Fibroblast of pulmonary artery (primary cell): ENCODE measurements around the gene CAPN15.
A peak's percentile ranks its signal among the peaks of the same experiment; 100 is the strongest.

Experiments
- DNase-seq: peaks from one replicate; pipeline ENCODE4 v3.0.0-alpha.2; 2010; ENCODE audit warnings: low read depth
- H3K4me3 ChIP-seq: replicated peaks from 2 replicates; pipeline ENCODE4 v1.5.1; 2011; ENCODE audit warnings: low read depth, mild to moderate bottlenecking, control low read depth, low read length, moderate library complexity
- TF ChIP-seq, protein P1 (sequence below): IDR thresholded peaks from 2 replicates; pipeline ENCODE4 v1.5.1; 2011; ENCODE audit warnings: mild to moderate bottlenecking, control low read depth, low read length, inconsistent platforms; ENCODE audit errors: missing control alignments

Gene CAPN15

DNA sequence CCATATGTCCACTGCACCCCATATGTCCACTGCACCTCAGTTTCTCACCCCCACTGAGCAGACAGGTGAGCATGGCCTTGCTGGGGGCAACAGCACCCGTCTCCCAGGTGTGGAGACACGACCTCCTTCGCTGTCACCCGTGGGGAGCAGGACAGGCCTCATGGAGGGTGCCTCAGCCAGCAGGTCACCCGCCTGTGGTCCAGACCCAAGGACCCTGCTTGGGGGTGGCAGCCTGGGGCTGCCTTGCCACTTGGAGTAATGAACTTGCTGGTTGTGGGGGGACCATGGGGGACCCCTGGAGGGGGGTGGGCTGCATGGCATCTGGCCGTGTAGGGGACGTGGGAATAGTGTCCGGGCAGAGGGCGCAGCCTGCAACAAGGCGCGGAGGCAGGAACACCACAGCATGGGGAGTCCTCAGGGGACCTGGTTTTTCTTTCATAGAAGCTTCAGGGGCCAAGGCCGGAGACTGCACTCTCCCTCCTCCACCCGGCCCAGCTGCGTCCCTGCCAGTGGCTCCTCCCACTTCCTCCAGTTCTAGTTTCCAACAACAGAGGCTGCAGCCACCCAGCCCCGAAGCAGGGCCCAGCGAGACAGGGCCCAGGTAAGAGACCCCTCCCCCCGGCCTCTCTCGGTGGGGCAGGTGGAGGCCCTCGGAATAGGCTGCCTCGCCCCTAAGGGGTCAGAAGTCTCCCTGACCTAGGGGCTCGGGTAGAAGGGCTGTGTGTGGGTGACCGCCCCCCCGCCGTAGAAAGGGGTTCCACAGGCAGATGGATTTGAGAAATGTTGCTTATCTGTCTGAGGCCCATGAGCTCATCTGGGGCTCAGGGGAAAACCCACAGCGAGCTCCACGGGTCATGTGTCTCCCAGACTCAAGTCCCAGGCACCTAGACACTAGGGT, 39.2 kb downstream of the CAPN15 start, which contains the start of gene NHLRC4:
TSS of gene NHLRC4 (plus strand) at position 531 of the 898 bp plus-strand sequence. CDS start 1,043 bp downstream, outside the sequence.
- peak; percentile 79 for DNase-seq
- TF ChIP-seq, protein P1, sequence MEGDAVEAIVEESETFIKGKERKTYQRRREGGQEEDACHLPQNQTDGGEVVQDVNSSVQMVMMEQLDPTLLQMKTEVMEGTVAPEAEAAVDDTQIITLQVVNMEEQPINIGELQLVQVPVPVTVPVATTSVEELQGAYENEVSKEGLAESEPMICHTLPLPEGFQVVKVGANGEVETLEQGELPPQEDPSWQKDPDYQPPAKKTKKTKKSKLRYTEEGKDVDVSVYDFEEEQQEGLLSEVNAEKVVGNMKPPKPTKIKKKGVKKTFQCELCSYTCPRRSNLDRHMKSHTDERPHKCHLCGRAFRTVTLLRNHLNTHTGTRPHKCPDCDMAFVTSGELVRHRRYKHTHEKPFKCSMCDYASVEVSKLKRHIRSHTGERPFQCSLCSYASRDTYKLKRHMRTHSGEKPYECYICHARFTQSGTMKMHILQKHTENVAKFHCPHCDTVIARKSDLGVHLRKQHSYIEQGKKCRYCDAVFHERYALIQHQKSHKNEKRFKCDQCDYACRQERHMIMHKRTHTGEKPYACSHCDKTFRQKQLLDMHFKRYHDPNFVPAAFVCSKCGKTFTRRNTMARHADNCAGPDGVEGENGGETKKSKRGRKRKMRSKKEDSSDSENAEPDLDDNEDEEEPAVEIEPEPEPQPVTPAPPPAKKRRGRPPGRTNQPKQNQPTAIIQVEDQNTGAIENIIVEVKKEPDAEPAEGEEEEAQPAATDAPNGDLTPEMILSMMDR: no peak
- peak within 1 kb of the TSS; percentile 30 for H3K4me3 ChIP-seq

- TF ChIP-seq, protein P1: no peak
Observed at GRCh38 chr16:567373-568256, 40.1 kb downstream of the CAPN15 start.

DNA sequence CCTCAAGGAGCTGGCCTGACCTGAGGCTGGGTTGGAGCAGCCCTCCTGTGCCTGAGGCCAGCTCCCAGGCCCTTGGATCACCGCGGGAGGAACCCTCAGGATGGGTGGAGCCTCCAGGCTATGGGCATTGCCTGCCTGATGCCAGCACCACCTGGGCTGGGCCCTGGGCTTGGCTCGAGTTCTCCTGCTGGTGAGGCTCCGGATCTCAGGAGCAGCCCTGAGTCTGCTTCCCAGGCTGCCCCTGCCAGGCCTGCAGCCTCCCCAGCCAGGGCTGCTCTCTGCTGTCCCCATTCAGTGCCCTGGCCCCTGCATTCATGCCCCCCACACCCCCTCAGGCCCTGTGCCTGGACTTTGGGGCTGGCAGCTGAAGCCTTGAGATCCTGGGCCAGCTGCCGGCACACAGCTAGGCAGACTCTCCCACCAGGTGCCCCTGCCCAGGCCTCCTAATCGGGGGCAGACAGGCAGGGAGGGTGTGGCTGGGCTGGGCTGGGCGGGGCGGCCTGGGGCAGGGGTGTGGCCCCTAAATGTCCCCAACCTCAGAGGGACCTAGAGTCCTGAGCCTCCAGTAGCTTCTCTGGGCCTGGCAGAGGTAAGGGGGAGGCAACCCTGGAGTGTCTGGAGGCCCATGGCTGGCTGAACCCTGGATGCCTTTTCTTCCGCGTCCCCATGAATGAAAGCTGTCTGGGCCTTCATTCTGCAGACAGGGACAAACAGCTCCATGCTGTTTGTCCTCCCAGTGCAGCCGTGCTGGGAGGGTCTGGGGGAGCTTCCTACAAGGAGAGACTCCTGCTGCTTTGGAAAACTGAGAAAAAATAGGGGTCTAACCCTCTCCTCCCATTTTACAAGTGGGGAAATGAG, 41.1 kb downstream of the CAPN15 start:
- TF ChIP-seq, protein P1: no peak
- DNase-seq: no peak
- H3K4me3 ChIP-seq: peak overlapping the region; percentile 74

More at GRCh38 chr16:567373-568256, 40.1 kb downstream of the CAPN15 start:
- no peak for DNase-seq
- peak overlapping the region; percentile 30 for H3K4me3 ChIP-seq

GRCh38 chr16:569445-570254, 42.1 kb downstream of the CAPN15 start, which contains the start of gene PIGQ:
TSS of gene PIGQ (plus strand) at chr16:569968. CDS start at chr16:574075, 4,107 bp downstream.
- H3K4me3 ChIP-seq: peak within 1 kb of the TSS; percentile 74
- peak; percentile 64 for DNase-seq
- TF ChIP-seq, protein P1: no peak

DNA sequence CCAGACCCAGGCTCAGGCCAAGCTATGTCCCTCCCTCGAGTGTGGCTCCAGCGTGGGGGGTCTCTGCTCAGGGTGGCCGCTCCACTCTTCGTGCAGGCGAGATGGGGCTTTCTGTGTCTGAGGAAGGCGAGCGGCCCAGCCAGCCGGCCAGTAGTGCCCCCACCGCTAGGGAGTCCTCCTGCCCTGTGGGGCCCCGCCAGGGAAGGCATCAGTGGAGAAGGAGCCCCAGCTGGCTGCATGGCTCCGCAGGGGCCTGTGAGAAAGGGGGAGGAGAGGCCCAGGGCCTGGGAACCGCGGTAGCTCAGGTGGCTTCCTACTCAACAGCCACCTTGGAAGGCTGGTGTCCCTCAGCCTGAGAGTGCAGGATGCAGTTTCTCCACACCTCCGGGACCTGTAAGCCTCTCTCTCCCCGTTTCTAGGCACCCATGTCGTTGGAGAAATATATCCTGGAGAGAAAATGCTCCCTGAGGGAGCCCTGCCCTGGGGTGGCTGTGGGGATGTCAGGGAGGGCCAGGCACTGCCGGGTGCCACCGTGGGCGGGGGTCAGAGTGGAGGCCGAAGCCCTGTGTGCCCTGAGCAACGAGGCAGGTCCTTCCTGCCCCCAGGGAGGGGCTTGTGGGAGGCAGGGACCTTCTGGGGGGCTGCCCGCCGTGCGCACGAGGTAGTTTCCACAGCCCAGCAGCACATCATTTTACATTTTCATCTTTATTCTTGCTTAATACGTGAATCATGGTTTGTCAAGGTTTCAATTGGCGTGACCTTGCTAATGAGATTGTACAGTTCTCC, 45.5 kb downstream of the CAPN15 start:
- TF ChIP-seq, protein P1: no peak
- no peak overlapping the region for H3K4me3 ChIP-seq
- DNase-seq: no peak
